ENCODE data around the gene SLC5A10.

GRCh38 chr17:18932360-18933055, 19.5 kb upstream of the SLC5A10 start:
- TF ChIP-seq, protein P1, sequence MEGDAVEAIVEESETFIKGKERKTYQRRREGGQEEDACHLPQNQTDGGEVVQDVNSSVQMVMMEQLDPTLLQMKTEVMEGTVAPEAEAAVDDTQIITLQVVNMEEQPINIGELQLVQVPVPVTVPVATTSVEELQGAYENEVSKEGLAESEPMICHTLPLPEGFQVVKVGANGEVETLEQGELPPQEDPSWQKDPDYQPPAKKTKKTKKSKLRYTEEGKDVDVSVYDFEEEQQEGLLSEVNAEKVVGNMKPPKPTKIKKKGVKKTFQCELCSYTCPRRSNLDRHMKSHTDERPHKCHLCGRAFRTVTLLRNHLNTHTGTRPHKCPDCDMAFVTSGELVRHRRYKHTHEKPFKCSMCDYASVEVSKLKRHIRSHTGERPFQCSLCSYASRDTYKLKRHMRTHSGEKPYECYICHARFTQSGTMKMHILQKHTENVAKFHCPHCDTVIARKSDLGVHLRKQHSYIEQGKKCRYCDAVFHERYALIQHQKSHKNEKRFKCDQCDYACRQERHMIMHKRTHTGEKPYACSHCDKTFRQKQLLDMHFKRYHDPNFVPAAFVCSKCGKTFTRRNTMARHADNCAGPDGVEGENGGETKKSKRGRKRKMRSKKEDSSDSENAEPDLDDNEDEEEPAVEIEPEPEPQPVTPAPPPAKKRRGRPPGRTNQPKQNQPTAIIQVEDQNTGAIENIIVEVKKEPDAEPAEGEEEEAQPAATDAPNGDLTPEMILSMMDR (IDR thresholded peaks at IDR 0.05; ENCODE audit: insufficient read depth, low read depth, low read length) = no peak
- no peak for TF ChIP-seq EZH2 (IDR thresholded peaks at IDR 0.05; ENCODE audit: insufficient read depth, low read length)
